Measurements from ENCODE around the gene NEDD4L.
"Not testable (repeated sequence)": the region's sequence is repeated elsewhere in the genome, so short reads cannot be mapped to it uniquely, and the experiment has no call there.

The NEDD4L gene

DNA sequence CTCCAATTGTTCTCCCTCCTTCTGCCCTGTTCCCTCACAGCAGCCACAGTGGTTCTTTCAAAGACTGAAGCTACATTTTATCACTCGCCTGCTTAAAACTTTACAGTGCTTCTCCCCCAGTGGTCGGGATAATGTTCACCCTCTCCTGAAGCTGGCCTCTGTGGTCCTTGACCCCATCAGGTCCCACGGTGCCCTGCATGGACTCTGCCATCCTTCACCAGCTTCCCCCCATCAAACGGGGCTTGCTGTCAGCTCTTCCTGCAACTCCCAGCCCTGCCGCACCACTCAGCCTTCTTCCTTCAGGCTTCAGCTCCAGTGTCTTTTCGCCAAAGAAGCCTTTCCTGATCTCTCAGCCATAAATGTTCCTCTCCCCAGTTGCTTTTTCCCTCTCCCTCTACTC lies 118.1 kb downstream of the NEDD4L start:
- Mint-ChIP-seq H3K27me3 (peaks cover 8% of the 10 kb centered on the region in 2 donors), H3K36me3 (no peaks in the 10 kb centered on the region), H3K4me1 (no peaks in the 10 kb centered on the region), H3K27ac (no peak overlapping the region), H3K4me3 (no peak overlapping the region), H3K9me3 (no peaks in the 10 kb centered on the region)
- ATAC-seq (replicated peaks) (no peak), DNase-seq (no peak)

- Mint-ChIP-seq H3K4me1 (no peaks in the 10 kb centered on the region), H3K27ac (no peak overlapping the region), H3K9me3 (no peaks in the 10 kb centered on the region), H3K4me3 (no peak overlapping the region), H3K36me3 (no peaks in the 10 kb centered on the region), H3K27me3 (peaks cover 8% of the 10 kb centered on the region in 2 donors)
- ATAC-seq (replicated peaks) (no peak), DNase-seq (no peak)
Observed at GRCh38 chr18:58163004-58163590, 119.1 kb downstream of the NEDD4L start.

GRCh38 chr18:58166278-58166844 lies 122.3 kb downstream of the NEDD4L start:
- no peaks in the 10 kb centered on the region for H3K27me3 Mint-ChIP-seq
- DNase-seq = no peak

GRCh38 chr18:58167073-58167472 lies 123.0 kb downstream of the NEDD4L start:
- Mint-ChIP-seq H3K27me3 (no peaks in the 10 kb centered on the region), H3K4me3 (no peak overlapping the region), H3K27ac (no peak overlapping the region), H3K4me1 (peaks cover 4 to 14% of the 10 kb centered on the region in 2 donors), H3K36me3 (peaks cover 0 to 1% of the 10 kb centered on the region in 2 donors), H3K9me3 (no peaks in the 10 kb centered on the region)
- ATAC-seq (replicated peaks) = no peak
- no peak for DNase-seq

More at GRCh38 chr18:58166278-58166844, 122.3 kb downstream of the NEDD4L start:
- peaks cover 4 to 14% of the 10 kb centered on the region in 2 donors for H3K4me1 Mint-ChIP-seq
- H3K36me3 Mint-ChIP-seq = peaks cover 0 to 1% of the 10 kb centered on the region in 2 donors
- H3K9me3 Mint-ChIP-seq = no peaks in the 10 kb centered on the region
- no peak overlapping the region for H3K27ac Mint-ChIP-seq
- no peak overlapping the region for H3K4me3 Mint-ChIP-seq
- no peak for ATAC-seq (replicated peaks)

GRCh38 chr18:58168221-58168620 lies 124.2 kb downstream of the NEDD4L start:
- Mint-ChIP-seq H3K36me3 (peaks cover 0 to 1% of the 10 kb centered on the region in 2 donors), H3K27me3 (no peaks in the 10 kb centered on the region), H3K27ac (no peak overlapping the region), H3K4me1 (peaks cover 4 to 14% of the 10 kb centered on the region in 2 donors), H3K4me3 (no peak overlapping the region), H3K9me3 (no peaks in the 10 kb centered on the region)
- no peak for DNase-seq
- ATAC-seq (replicated peaks) = no peak

DNA sequence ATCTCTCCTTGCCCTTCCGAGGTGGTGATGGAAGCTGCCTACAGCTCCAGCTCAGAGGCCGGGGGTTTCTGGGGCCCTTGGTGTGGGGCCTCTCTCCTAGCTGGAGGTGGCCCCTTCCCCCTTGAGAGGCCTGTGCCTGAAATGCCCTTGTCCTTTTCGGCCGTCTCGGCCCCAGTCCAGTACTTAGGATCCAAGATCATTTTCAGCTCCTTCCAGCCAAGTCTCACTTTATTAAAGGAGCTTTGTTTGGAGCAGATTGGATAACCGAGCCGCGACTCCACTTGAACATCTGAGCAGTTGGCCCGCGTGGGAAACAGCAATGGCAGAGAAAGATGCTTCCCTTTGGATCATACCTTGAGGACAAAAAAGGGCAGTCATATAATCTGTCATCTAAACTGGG lies 125.0 kb downstream of the NEDD4L start:
- Mint-ChIP-seq H3K27me3 (no peaks in the 10 kb centered on the region), H3K9me3 (no peaks in the 10 kb centered on the region), H3K36me3 (peaks cover 0 to 1% of the 10 kb centered on the region in 2 donors), H3K4me1 (peaks cover 4 to 14% of the 10 kb centered on the region in 2 donors), H3K4me3 (no peak overlapping the region), H3K27ac (no peak overlapping the region)
- DNase-seq = no peak
- ATAC-seq (replicated peaks) = no peak

GRCh38 chr18:58169472-58169871 lies 125.4 kb downstream of the NEDD4L start:
- ATAC-seq (replicated peaks) (peak; percentile 38 to 56), DNase-seq (no peak)
- H3K4me1 Mint-ChIP-seq = peaks cover 4 to 14% of the 10 kb centered on the region in 2 donors
- no peak overlapping the region for H3K4me3 Mint-ChIP-seq
- H3K27me3 Mint-ChIP-seq = no peaks in the 10 kb centered on the region
- peaks cover 0 to 1% of the 10 kb centered on the region in 2 donors for H3K36me3 Mint-ChIP-seq
- no peaks in the 10 kb centered on the region for H3K9me3 Mint-ChIP-seq
- H3K27ac Mint-ChIP-seq = no peak overlapping the region

- not testable (repeated sequence) for ATAC-seq (replicated peaks); H3K27ac Mint-ChIP-seq; H3K27me3 Mint-ChIP-seq; H3K36me3 Mint-ChIP-seq; H3K4me3 Mint-ChIP-seq; H3K9me3 Mint-ChIP-seq; DNase-seq
- peaks cover 4 to 14% of the 10 kb centered on the region in 2 donors for H3K4me1 Mint-ChIP-seq
Observed at GRCh38 chr18:58170036-58170435, 126.0 kb downstream of the NEDD4L start.

GRCh38 chr18:58172031-58172430 lies 128.0 kb downstream of the NEDD4L start:
- Mint-ChIP-seq H3K36me3 (peaks cover 0 to 1% of the 10 kb centered on the region in 2 donors), H3K4me3 (no peak overlapping the region), H3K4me1 (peaks cover 5 to 14% of the 10 kb centered on the region in 2 donors), H3K27ac (no peak overlapping the region), H3K27me3 (no peaks in the 10 kb centered on the region), H3K9me3 (no peaks in the 10 kb centered on the region)
- ATAC-seq (replicated peaks) (no peak), DNase-seq (no peak)

DNA sequence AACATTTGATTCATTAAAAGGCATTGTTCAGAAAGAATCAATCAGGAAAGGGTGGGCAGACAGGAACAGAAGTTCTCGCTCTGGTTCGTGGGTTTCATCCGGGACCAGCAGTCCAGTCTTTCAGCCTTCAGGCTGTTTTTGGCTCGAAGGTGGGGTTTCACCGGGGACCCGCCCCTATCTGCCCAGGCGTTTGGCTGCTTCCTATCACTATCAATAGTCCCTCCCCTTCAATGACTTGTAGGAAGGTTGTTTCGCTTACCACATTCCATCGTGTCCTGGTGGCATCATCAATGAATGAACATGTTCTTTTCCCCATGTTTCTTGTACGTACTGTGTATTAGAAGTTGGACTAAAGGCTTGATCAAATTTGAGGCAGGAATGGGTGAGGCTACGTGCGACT lies 130.3 kb downstream of the NEDD4L start:
- no peaks in the 10 kb centered on the region for H3K27me3 Mint-ChIP-seq
- no peak overlapping the region for H3K4me3 Mint-ChIP-seq
- DNase-seq = no peak
- no peak for ATAC-seq (replicated peaks)
- peaks cover 0 to 1% of the 10 kb centered on the region in 2 donors for H3K36me3 Mint-ChIP-seq
- no peaks in the 10 kb centered on the region for H3K9me3 Mint-ChIP-seq
- H3K4me1 Mint-ChIP-seq = peaks cover 4 to 6% of the 10 kb centered on the region in 2 donors
- H3K27ac Mint-ChIP-seq = no peak overlapping the region

DNA sequence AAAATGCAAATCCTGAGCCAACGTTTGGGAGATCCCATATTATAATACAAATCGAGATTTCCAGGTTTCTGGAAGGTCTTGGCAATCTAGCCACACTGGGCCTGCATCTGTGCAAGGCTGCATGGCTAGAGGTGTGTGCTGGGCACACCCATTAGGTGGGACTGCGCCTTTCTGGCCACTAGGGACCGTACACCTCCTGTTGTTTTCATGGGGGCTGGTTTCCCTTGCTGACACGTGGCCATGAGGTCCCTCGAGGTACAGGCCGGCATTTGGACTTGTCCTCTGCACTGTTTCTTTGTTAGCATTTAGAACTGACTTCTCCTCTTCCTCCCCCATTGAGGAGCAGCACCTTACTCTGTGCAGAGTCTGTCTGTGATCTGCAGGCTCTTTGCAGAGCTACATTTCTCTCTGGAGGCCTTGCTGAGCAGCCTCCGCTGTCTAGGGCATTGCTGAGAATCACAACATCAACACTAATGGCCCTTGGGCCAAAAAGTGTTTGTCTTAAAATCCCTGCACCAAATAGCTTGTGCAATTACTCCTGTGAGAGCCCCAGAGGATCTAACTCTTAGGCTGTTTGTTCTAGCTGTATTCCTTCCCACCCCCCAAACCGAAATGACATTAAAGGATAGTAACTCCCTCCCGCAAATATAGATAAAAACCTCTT lies 131.2 kb downstream of the NEDD4L start:
- Mint-ChIP-seq H3K4me1 (peaks cover 0 to 1% of the 10 kb centered on the region in 2 donors), H3K4me3 (no peak overlapping the region), H3K27ac (no peak overlapping the region), H3K27me3 (no peaks in the 10 kb centered on the region), H3K9me3 (no peaks in the 10 kb centered on the region), H3K36me3 (peaks cover 0 to 1% of the 10 kb centered on the region in 2 donors)
- DNase-seq (no peak), ATAC-seq (replicated peaks) (peak in 1 of 2 donors; percentile 44)

- no peaks in the 10 kb centered on the region for H3K9me3 Mint-ChIP-seq
- H3K36me3 Mint-ChIP-seq = peaks cover 0 to 1% of the 10 kb centered on the region in 2 donors
- H3K4me1 Mint-ChIP-seq = peaks cover 0 to 1% of the 10 kb centered on the region in 2 donors
- no peak for DNase-seq
- H3K27ac Mint-ChIP-seq = no peak overlapping the region
- H3K4me3 Mint-ChIP-seq = no peak overlapping the region
- ATAC-seq (replicated peaks) = no peak
- no peaks in the 10 kb centered on the region for H3K27me3 Mint-ChIP-seq
Observed at GRCh38 chr18:58175786-58176176, 131.8 kb downstream of the NEDD4L start.

GRCh38 chr18:58177004-58177717 lies 133.1 kb downstream of the NEDD4L start:
- Mint-ChIP-seq H3K27ac (no peak overlapping the region), H3K9me3 (no peaks in the 10 kb centered on the region), H3K36me3 (no peaks in the 10 kb centered on the region), H3K4me3 (no peak overlapping the region), H3K4me1 (peaks cover 0 to 1% of the 10 kb centered on the region in 2 donors), H3K27me3 (no peaks in the 10 kb centered on the region)
- DNase-seq = no peak
- ATAC-seq (replicated peaks) = no peak

DNA sequence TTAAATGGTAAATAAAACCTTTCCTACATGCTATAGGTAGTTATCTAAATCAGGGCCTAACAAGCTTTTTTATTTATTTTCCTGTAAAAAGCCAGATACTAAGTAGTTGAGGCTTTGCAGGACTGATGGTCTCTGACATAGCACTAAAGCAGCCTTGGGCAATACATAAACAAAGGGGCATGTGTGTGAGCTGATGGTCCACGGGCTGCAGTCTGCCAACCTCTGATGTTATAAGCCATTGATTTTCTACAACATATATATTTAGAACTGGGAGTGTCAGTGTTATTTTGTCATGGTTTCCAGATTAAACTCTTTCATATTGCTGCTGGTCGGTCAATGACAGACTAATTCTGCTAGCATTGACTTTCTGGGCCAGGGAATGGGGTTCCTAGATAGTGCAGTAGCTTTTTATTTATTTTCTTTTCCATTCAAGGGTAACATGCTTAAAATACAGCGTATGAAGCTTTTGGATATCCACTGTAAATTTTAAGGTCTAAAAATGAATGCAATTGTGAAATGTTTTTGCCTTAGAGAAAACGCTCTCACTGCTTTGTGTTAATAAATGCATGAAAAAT lies 134.0 kb downstream of the NEDD4L start:
- ATAC-seq (replicated peaks) = no peak
- no peaks in the 10 kb centered on the region for H3K9me3 Mint-ChIP-seq
- H3K4me3 Mint-ChIP-seq = no peak overlapping the region
- H3K27me3 Mint-ChIP-seq = no peaks in the 10 kb centered on the region
- no peak overlapping the region for H3K27ac Mint-ChIP-seq
- DNase-seq = no peak
- H3K4me1 Mint-ChIP-seq = peaks cover 0 to 1% of the 10 kb centered on the region in 2 donors
- H3K36me3 Mint-ChIP-seq = no peaks in the 10 kb centered on the region

Data from stimulated activated naive B cell treated with anti-CD40 and anti-IgM and Interleukin-4, amounts not matched to agents 10 μg/mL and 1 μg/mL and 100 μg/mL, for 72 hours (primary cell).